Prostate gland (tissue), 2 donors: ENCODE measurements around the gene CLCF1. TPM values are rescaled to one million over a fixed set of nuclear protein-coding genes. Genes with fewer than 3 reads are reported as not detected.

ENCODE experiments used
- DNase-seq: peaks from one replicate; pipeline ENCODE4 v3.0.0-alpha.2; 2019; ENCODE audit warnings: low spot score
- H3K27ac ChIP-seq, 2 donors: fragments of 200-600 bp; sonication (generic); 2 replicates each; pipeline ENCODE4 v1.5.1; 2017 to 2019
- H3K27me3 ChIP-seq: fragments of 200-600 bp; sonication (generic); replicated peaks from 2 replicates; pipeline ENCODE4 v1.5.1; 2019; ENCODE audit not compliant: insufficient read depth
- H3K36me3 ChIP-seq, 2 donors: fragments of 200-600 bp; sonication (generic); 1 replicate in 1 of 2; 2 replicates in 1 of 2; pipeline versions ENCODE4 v1.5.1 to v1.8.1; 2017 to 2019
- H3K4me1 ChIP-seq: fragments of 200-600 bp; sonication (generic); replicated peaks from 2 replicates; pipeline ENCODE4 v1.5.1; 2019
- H3K4me3 ChIP-seq, 2 donors: fragments of 200-600 bp; sonication (generic); 2 replicates each; pipeline ENCODE4 v1.5.1; 2017 to 2019
- H3K9me3 ChIP-seq: fragments of 200-600 bp; sonication (generic); 2 replicates; pipeline ENCODE4 v1.5.1; 2017
- POLR2A ChIP-seq: fragments of 450-650 bp; IDR thresholded peaks from one replicate; pipeline ENCODE4 v1.6.1; 2016; ENCODE audit warnings: antibody characterized with exemption, mild to moderate bottlenecking
- POLR2AphosphoS5 ChIP-seq: sonication (generic); formaldehyde crosslinking; IDR thresholded peaks from one replicate; pipeline ENCODE4 v1.6.1; 2017; ENCODE audit warnings: antibody characterized with exemption
- WGBS: methylation state at CpG from one replicate; pipeline ENCODE4 v1.1.5; 2018; 5-methylcytosine and 5-hydroxymethylcytosine counted together
- intact Hi-C: fragments of 100-400 bp; cut with DNase I; formaldehyde crosslinking; loops from one replicate; pipeline ENCODE4 v1.14.2; 2022
- total RNA-seq, 2 donors: library from RNA; depleted of rRNA; stranded (reverse); fragments of >200 nt; gene quantifications; one replicate each; pipeline ENCODE4 v1.1.0, GENCODE V29; 2016
- TF ChIP-seq, protein P1 (sequence below), 4 experiments: fragments of 200-600 bp in 2 of 4; fragments of 450-650 bp in 2 of 4; sonication (generic) in 2 of 4; IDR thresholded peaks; 1 replicate in 3 of 4; 2 replicates in 1 of 4; pipeline ENCODE4 v1.5.1; 2016 to 2019; ENCODE audit warnings: antibody characterized with exemption in 4 of 4, mild to moderate bottlenecking in 2 of 4, moderate library complexity in 2 of 4

CLCF1 gene
- total RNA-seq, 2 donors from 2014 or later = 2.5 to 2.6 TPM

DNA sequence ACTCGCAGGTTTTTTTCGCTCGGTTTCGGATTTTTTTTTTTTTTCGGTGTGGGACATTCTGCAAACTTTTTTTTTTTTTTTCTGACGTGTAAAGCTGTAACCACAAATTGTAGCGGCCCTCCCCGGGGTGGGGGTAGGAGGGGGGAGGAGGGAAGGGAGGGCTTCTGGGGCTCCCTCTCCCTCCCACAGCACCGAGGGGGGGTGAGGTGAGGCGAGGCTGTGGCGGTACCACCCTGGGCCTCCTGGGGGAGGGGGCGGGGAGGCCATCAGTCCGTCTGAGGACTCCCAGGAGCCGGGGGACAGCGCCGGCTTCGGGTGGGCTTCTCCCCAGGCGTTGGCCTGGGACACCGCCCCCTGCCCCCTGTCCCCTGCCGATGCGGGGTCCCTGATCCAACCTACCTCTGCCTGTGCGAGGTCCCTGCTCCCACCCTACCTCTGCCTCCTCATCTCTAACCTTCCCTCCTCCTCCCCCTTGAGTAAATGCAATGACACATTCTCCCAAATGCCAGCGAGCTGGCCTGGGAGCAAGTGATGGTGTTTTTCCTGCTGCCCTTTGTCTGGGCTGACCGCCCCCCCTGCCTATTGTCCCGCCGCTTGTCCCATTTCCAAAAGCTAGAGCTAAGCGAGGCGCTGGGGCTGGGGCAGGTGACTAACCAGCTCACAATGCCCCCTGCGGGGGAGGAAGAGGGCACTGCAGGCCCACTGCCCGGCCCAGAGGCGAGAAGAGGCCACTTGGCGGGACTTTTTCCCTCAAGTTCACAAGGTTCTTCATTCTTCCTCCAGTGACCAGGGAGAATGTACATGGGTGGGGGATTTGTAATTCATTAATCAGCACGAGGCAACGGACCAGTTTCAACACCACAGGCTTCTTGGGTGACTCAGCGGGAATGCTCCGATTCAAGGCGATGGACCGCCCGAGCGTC, 511 bp upstream of the CLCF1 start:
- no peaks in the 10 kb centered on the region for H3K27me3 ChIP-seq
- H3K36me3 ChIP-seq = no peaks in the 10 kb centered on the region
- H3K9me3 ChIP-seq = no peaks in the 10 kb centered on the region
- peak overlapping the region; percentile 70 to 81 for H3K4me3 ChIP-seq
- DNase-seq = peak; percentile 75
- peaks cover 19% of the 10 kb centered on the region for H3K4me1 ChIP-seq
- intact Hi-C loops = loop anchor here (2.0 kb wide), 1 partner anchor 21 kb away; the partner anchor contains the start of gene POLD4
- 13% methylated on average over 34 of the region's 40 CpGs for WGBS
- H3K27ac ChIP-seq = peak overlapping the region; percentile 86 to 89
- TF ChIP-seq, protein P1, sequence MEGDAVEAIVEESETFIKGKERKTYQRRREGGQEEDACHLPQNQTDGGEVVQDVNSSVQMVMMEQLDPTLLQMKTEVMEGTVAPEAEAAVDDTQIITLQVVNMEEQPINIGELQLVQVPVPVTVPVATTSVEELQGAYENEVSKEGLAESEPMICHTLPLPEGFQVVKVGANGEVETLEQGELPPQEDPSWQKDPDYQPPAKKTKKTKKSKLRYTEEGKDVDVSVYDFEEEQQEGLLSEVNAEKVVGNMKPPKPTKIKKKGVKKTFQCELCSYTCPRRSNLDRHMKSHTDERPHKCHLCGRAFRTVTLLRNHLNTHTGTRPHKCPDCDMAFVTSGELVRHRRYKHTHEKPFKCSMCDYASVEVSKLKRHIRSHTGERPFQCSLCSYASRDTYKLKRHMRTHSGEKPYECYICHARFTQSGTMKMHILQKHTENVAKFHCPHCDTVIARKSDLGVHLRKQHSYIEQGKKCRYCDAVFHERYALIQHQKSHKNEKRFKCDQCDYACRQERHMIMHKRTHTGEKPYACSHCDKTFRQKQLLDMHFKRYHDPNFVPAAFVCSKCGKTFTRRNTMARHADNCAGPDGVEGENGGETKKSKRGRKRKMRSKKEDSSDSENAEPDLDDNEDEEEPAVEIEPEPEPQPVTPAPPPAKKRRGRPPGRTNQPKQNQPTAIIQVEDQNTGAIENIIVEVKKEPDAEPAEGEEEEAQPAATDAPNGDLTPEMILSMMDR (IDR thresholded peaks at IDR 0.05) = peak in 3 of 4 experiments; percentile 42 to 79 (median 68)
- TF ChIP-seq POLR2AphosphoS5 = peak; percentile 73
- TF ChIP-seq POLR2A = peak; percentile 37

GRCh38 chr11:67372321-67372992, 941 bp downstream of the CLCF1 start:
- Histone ChIP-seq H3K27me3 (no peaks in the 10 kb centered on the region), H3K4me3 (peak overlapping the region; percentile 70 to 81), H3K9me3 (no peaks in the 10 kb centered on the region), H3K4me1 (peaks cover 19% of the 10 kb centered on the region), H3K27ac (peak overlapping the region; percentile 86 to 89), H3K36me3 (no peaks in the 10 kb centered on the region)
- 1% methylated on average over 27 of the region's 78 CpGs for WGBS
- TF ChIP-seq, protein P1 (IDR thresholded peaks at IDR 0.05) = no peak
- peak; percentile 40 for TF ChIP-seq POLR2A
- intact Hi-C loops = no loop called here
- no peak for DNase-seq

- Histone ChIP-seq H3K4me1 (peaks cover 23% of the 10 kb centered on the region), H3K27ac (peak overlapping the region; percentile 45 to 86), H3K4me3 (peak overlapping the region; percentile 70 to 81), H3K27me3 (no peaks in the 10 kb centered on the region), H3K36me3 (no peaks in the 10 kb centered on the region), H3K9me3 (no peaks in the 10 kb centered on the region)
- WGBS = 23% methylated on average over 16 of the region's 16 CpGs
- intact Hi-C loops = no loop called here
- TF ChIP-seq, protein P1 (IDR thresholded peaks at IDR 0.05) = no peak
- no peak for TF ChIP-seq POLR2A
- no peak for TF ChIP-seq POLR2AphosphoS5
- DNase-seq = no peak
These were observed 1.5 kb downstream of the CLCF1 start for GRCh38 chr11:67371911-67372320.

DNA sequence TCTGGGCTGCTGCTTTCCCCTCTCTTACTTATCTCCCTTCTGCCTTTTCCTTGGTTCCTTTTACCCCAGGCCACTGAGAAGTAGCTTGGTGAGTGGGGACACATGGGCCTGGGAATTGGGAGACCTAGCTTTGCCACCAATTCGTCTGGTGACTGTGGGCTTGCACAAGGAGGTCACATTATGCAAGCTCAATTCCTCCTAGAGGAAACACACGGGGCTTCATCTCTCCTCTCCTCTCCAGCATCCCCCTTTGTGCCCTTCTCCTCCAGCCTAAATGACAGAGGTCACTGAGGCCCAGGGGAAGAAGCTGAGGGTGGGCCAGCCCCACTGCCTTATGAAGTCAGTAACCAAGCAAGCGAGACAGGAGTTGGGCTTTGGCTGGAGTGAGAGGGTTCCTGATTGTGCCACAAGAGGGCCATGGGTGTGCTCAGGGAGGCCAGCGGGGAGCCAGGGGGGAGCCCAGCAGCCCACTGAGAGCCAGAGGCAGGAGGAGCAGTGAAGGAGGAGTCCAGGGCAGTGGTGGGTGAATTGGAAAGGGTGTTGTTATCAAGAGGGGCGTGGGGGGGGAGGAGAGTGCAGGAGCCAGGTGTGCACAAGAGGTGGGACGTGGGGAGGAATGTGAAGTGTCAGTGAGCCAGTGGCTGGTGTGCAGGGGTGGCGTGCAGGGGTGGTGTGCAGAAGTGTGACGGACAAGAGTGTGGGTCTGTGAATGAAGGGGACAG, 2.0 kb downstream of the CLCF1 start:
- Histone ChIP-seq H3K9me3 (no peaks in the 10 kb centered on the region), H3K4me3 (peak overlapping the region in 1 of 2 donors; percentile 70), H3K27ac (peak overlapping the region in 1 of 2 donors; percentile 86), H3K36me3 (no peaks in the 10 kb centered on the region), H3K4me1 (peaks cover 29% of the 10 kb centered on the region), H3K27me3 (no peaks in the 10 kb centered on the region)
- no peak for DNase-seq
- 47% methylated on average over 8 of the region's 8 CpGs for WGBS
- no peak for TF ChIP-seq POLR2A
- TF ChIP-seq, protein P1 (IDR thresholded peaks at IDR 0.05) = peak in 2 of 4 experiments; percentile 46 to 53
- intact Hi-C loops = no loop called here
